ENCODE data around the gene CFAP73. TPM values are rescaled to one million over a fixed set of nuclear protein-coding genes. Genes with fewer than 3 reads are reported as not detected.
A peak's percentile ranks its signal among the peaks of the same experiment; 100 is the strongest.

Gene CFAP73
- total RNA-seq, 2 donors from 2014 or later: not detected

DNA sequence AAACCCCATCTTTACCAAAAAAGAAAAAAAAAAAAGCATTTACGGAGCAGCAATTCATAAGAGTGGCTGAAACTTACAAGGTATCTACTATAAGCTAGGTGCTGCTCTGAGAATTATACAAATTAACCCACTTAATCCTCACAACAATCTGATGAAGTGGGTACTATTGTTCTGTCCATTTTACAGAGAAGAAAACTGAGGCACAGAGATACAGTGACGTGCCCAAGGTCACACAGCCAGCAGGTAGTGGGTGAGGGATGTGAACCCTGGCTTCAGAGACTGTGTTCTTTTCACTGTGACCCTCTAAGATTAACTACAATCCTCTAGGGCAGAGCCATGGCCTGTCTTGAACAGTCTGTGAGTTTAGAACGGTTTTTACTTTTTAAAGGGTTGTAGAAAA lies 32.5 kb downstream of the CFAP73 start:
- no peaks in the 10 kb centered on the region for H3K27me3 ChIP-seq (ENCODE audit: control insufficient read depth, insufficient read depth, low read length, poor library complexity, severe bottlenecking)
- no peak for DNase-seq
- no peak overlapping the region for H3K9ac ChIP-seq (ENCODE audit: extremely low read depth, low read length, poor library complexity, severe bottlenecking)
- H3K36me3 ChIP-seq (ENCODE audit: control insufficient read depth, insufficient read depth, low read length): peaks cover 58% of the 10 kb centered on the region
- H3K4me3 ChIP-seq (ENCODE audit: low read length): no peak overlapping the region
- no peaks in the 10 kb centered on the region for H3K9me3 ChIP-seq (ENCODE audit: control insufficient read depth, low read length)
- H3K4me3 Mint-ChIP-seq: no peak overlapping the region
- H3K4me1 ChIP-seq (ENCODE audit: control insufficient read depth, insufficient read depth, low read length): peaks cover 4% of the 10 kb centered on the region
- H3K27ac Mint-ChIP-seq: no peak overlapping the region
- peaks cover 51% of the 10 kb centered on the region for H3K36me3 Mint-ChIP-seq (ENCODE audit: low read depth)
- no peak for TF ChIP-seq CTCF (conservative IDR thresholded peaks at IDR 0.05)
- WGBS, 2 experiments (ENCODE audit: insufficient coverage in 1 of 2, insufficient read length in 1 of 2): 96 to 100% methylated on average over 2 of the region's 3 CpGs
- no peaks in the 10 kb centered on the region for H3K27me3 Mint-ChIP-seq (ENCODE audit: insufficient read depth)
- H3K4me1 Mint-ChIP-seq: peaks cover 10% of the 10 kb centered on the region
- H3K27ac ChIP-seq (ENCODE audit: low read depth, low read length): no peak overlapping the region
- H3K9me3 Mint-ChIP-seq: no peaks in the 10 kb centered on the region

GRCh38 chr12:113183030-113183589 lies 33.6 kb downstream of the CFAP73 start:
- TF ChIP-seq CTCF (conservative IDR thresholded peaks at IDR 0.05): no peak
- no peaks in the 10 kb centered on the region for H3K27me3 Mint-ChIP-seq (ENCODE audit: insufficient read depth)
- Histone ChIP-seq H3K4me3 (ENCODE audit: low read length) (no peak overlapping the region), H3K4me1 (ENCODE audit: control insufficient read depth, insufficient read depth, low read length) (peaks cover 4% of the 10 kb centered on the region), H3K9ac (ENCODE audit: extremely low read depth, low read length, poor library complexity, severe bottlenecking) (no peak overlapping the region), H3K9me3 (ENCODE audit: control insufficient read depth, low read length) (no peaks in the 10 kb centered on the region), H3K27ac (ENCODE audit: low read depth, low read length) (no peak overlapping the region), H3K36me3 (ENCODE audit: control insufficient read depth, insufficient read depth, low read length) (peaks cover 54% of the 10 kb centered on the region), H3K27me3 (ENCODE audit: control insufficient read depth, insufficient read depth, low read length, poor library complexity, severe bottlenecking) (no peaks in the 10 kb centered on the region)
- peaks cover 11% of the 10 kb centered on the region for H3K4me1 Mint-ChIP-seq
- no peak for DNase-seq
- H3K4me3 Mint-ChIP-seq: no peak overlapping the region
- H3K9me3 Mint-ChIP-seq: no peaks in the 10 kb centered on the region
- H3K27ac Mint-ChIP-seq: no peak overlapping the region
- H3K36me3 Mint-ChIP-seq (ENCODE audit: low read depth): peaks cover 47% of the 10 kb centered on the region
- 93 to 97% methylated on average over 6 to 11 of the region's 11 CpGs for WGBS, 2 experiments (ENCODE audit: insufficient coverage in 1 of 2, insufficient read length in 1 of 2)

GRCh38 chr12:113184098-113184899 lies 34.8 kb downstream of the CFAP73 start:
- no peaks in the 10 kb centered on the region for H3K27me3 Mint-ChIP-seq (ENCODE audit: insufficient read depth)
- H3K27ac Mint-ChIP-seq: peak overlapping the region; percentile 86
- Histone ChIP-seq H3K27me3 (ENCODE audit: control insufficient read depth, insufficient read depth, low read length, poor library complexity, severe bottlenecking) (no peaks in the 10 kb centered on the region), H3K36me3 (ENCODE audit: control insufficient read depth, insufficient read depth, low read length) (peaks cover 47% of the 10 kb centered on the region), H3K9me3 (ENCODE audit: control insufficient read depth, low read length) (no peaks in the 10 kb centered on the region), H3K27ac (ENCODE audit: low read depth, low read length) (no peak overlapping the region), H3K4me1 (ENCODE audit: control insufficient read depth, insufficient read depth, low read length) (peaks cover 4% of the 10 kb centered on the region), H3K9ac (ENCODE audit: extremely low read depth, low read length, poor library complexity, severe bottlenecking) (peak overlapping the region; percentile 92), H3K4me3 (ENCODE audit: low read length) (peak overlapping the region; percentile 89)
- no peak for TF ChIP-seq CTCF (conservative IDR thresholded peaks at IDR 0.05)
- no peak for DNase-seq
- H3K4me3 Mint-ChIP-seq: peak overlapping the region; percentile 78
- no peaks in the 10 kb centered on the region for H3K9me3 Mint-ChIP-seq
- 45 to 47% methylated on average over 20 to 26 of the region's 26 CpGs for whole genome bisulfite sequencing, 2 experiments (ENCODE audit: insufficient coverage in 1 of 2, insufficient read length in 1 of 2)
- peaks cover 43% of the 10 kb centered on the region for H3K36me3 Mint-ChIP-seq (ENCODE audit: low read depth)
- peaks cover 11% of the 10 kb centered on the region for H3K4me1 Mint-ChIP-seq

Measured in endodermal cell (in vitro differentiated cells).